HepG2 (cell line): Measurements from ENCODE around the gene APOM. TPM values are rescaled to one million over a fixed set of nuclear protein-coding genes. Genes with fewer than 3 reads are reported as not detected.

Source experiments
- DPF2 ChIP-seq: sonication (generic); formaldehyde crosslinking; IDR thresholded peaks from 2 replicates; pipeline ENCODE4 v1.4.0; 2020; ENCODE audit warnings: mild to moderate bottlenecking, low read depth, missing genetic modification reagents, borderline replicate concordance
- HNRNPUL1 ChIP-seq: fragments of 200-400 bp; formaldehyde crosslinking; IDR thresholded peaks from 2 replicates; pipeline ENCODE4 v1.6.1; 2017; ENCODE audit warnings: low read depth, mild to moderate bottlenecking, low read length, moderate library complexity
- NCOR1 ChIP-seq: fragments of 200-600 bp; sonication (generic); IDR thresholded peaks from 2 replicates; pipeline ENCODE4 v1.7.0; 2017; ENCODE audit warnings: antibody characterized with exemption, low read length, borderline replicate concordance
- NR1H2 ChIP-seq: sonication (generic); formaldehyde crosslinking; IDR thresholded peaks from 2 replicates; pipeline ENCODE4 v1.8.1; 2022; ENCODE audit warnings: low read depth, missing genetic modification reagents, borderline replicate concordance
- RBM22 ChIP-seq: fragments of 200-400 bp; formaldehyde crosslinking; optimal IDR thresholded peaks from 2 replicates; pipeline ENCODE3; 2017; ENCODE audit warnings: mild to moderate bottlenecking, low read length, moderate library complexity
- ZBTB3 ChIP-seq: sonication (generic); formaldehyde crosslinking; IDR thresholded peaks from 2 replicates; pipeline ENCODE4 v1.4.0; 2020; ENCODE audit warnings: low read depth, mild to moderate bottlenecking, moderate library complexity, missing genetic modification reagents, borderline replicate concordance
- ZNF33B ChIP-seq: sonication (generic); formaldehyde crosslinking; IDR thresholded peaks from 2 replicates; pipeline ENCODE4 v1.5.1; 2020; ENCODE audit warnings: mild to moderate bottlenecking, missing genetic modification reagents
- ZNF343 ChIP-seq: sonication (generic); formaldehyde crosslinking; IDR thresholded peaks from 2 replicates; pipeline ENCODE4 v1.4.0; 2020; ENCODE audit warnings: mild to moderate bottlenecking, missing genetic modification reagents
- ZNF382 ChIP-seq: sonication (generic); formaldehyde crosslinking; IDR thresholded peaks from 2 replicates; pipeline ENCODE4 v1.5.0; 2020; ENCODE audit warnings: missing genetic modification reagents, mild to moderate bottlenecking, borderline replicate concordance
- ZNF44 ChIP-seq: sonication (generic); formaldehyde crosslinking; IDR thresholded peaks from 2 replicates; pipeline ENCODE4 v1.5.1; 2020; ENCODE audit warnings: mild to moderate bottlenecking, missing genetic modification reagents
- ZNF501 ChIP-seq: sonication (generic); formaldehyde crosslinking; IDR thresholded peaks from 2 replicates; pipeline ENCODE4 v1.5.1; 2020; ENCODE audit warnings: mild to moderate bottlenecking, moderate library complexity, missing genetic modification reagents
- ZNF570 ChIP-seq: sonication (generic); formaldehyde crosslinking; IDR thresholded peaks from 2 replicates; pipeline ENCODE4 v1.4.0; 2020; ENCODE audit warnings: mild to moderate bottlenecking, missing genetic modification reagents, borderline replicate concordance
- ZNF782 ChIP-seq: sonication (generic); formaldehyde crosslinking; IDR thresholded peaks from 2 replicates; pipeline ENCODE4 v1.4.0; 2020; ENCODE audit warnings: missing genetic modification reagents, mild to moderate bottlenecking, borderline replicate concordance
- ZSCAN22 ChIP-seq: sonication (generic); formaldehyde crosslinking; IDR thresholded peaks from 2 replicates; pipeline ENCODE4 v1.4.0; 2020; ENCODE audit warnings: mild to moderate bottlenecking, missing genetic modification reagents
- ZSCAN9 ChIP-seq: IDR thresholded peaks from 2 replicates; pipeline ENCODE4 v1.6.1; 2016; ENCODE audit warnings: borderline replicate concordance
- polyA plus RNA-seq, 8 experiments: library from polyadenylated mRNA; depleted of rRNA in 3 of 8; stranded (reverse) in 7 of 8; unstranded in 1 of 8; fragments of >200 nt; fragmentation: Illumina TruSeq in 4 of 8; extraction: Trizol in 4 of 8; gene quantifications; 2 replicates each; pipeline versions ENCODE4 v1.2.1 to v1.2.3, GENCODE V29; 2011 to 2016; ENCODE audit warnings: low read depth in 4 of 8, missing spikeins in 1 of 8, mixed read lengths in 1 of 8; ENCODE audit not compliant: insufficient read depth in 1 of 8
- total RNA-seq, 5 experiments: library from RNA; depleted of rRNA; stranded (reverse); fragments of >200 nt; fragmentation: Illumina TruSeq; extraction: Trizol; gene quantifications; 2 replicates each; pipeline ENCODE4 v1.2.3, GENCODE V29; 2016; ENCODE audit warnings: low read depth in 1 of 5
- TF ChIP-seq, protein P1 (sequence below): sonication (generic); formaldehyde crosslinking; conservative IDR thresholded peaks from 2 replicates; pipeline ENCODE4 v1.8.0; 2022; ENCODE audit warnings: low read depth, missing genetic modification reagents
- TF ChIP-seq, protein P2 (sequence below): sonication (generic); formaldehyde crosslinking; IDR thresholded peaks from 2 replicates; pipeline ENCODE4 v1.4.0; 2020; ENCODE audit warnings: missing genetic modification reagents
- TF ChIP-seq, protein P3 (sequence below): sonication (generic); formaldehyde crosslinking; IDR thresholded peaks from 2 replicates; pipeline ENCODE4 v1.8.1; 2023; ENCODE audit warnings: missing genetic modification reagents, inconsistent platforms, borderline replicate concordance
- TF ChIP-seq, protein P4 (sequence below): sonication (generic); formaldehyde crosslinking; conservative IDR thresholded peaks from 2 replicates; pipeline ENCODE4 v1.4.0; 2020; ENCODE audit warnings: missing genetic modification reagents
- TF ChIP-seq, protein P5 (sequence below): sonication (generic); formaldehyde crosslinking; IDR thresholded peaks from 2 replicates; pipeline ENCODE4 v1.8.1; 2023; ENCODE audit warnings: mild to moderate bottlenecking, missing genetic modification reagents, borderline replicate concordance
- TF ChIP-seq, protein P6 (sequence below): sonication (generic); formaldehyde crosslinking; IDR thresholded peaks from 2 replicates; pipeline ENCODE4 v1.4.0; 2020; ENCODE audit warnings: missing genetic modification reagents; ENCODE audit errors: not compliant biosample characterization

Gene APOM
- total and polyA plus RNA-seq, 2 of the 13 experiments (the other 11 are each of a cell fraction or from before 2014, with no cell fraction given): 98.2 to 1,140 TPM

DNA sequence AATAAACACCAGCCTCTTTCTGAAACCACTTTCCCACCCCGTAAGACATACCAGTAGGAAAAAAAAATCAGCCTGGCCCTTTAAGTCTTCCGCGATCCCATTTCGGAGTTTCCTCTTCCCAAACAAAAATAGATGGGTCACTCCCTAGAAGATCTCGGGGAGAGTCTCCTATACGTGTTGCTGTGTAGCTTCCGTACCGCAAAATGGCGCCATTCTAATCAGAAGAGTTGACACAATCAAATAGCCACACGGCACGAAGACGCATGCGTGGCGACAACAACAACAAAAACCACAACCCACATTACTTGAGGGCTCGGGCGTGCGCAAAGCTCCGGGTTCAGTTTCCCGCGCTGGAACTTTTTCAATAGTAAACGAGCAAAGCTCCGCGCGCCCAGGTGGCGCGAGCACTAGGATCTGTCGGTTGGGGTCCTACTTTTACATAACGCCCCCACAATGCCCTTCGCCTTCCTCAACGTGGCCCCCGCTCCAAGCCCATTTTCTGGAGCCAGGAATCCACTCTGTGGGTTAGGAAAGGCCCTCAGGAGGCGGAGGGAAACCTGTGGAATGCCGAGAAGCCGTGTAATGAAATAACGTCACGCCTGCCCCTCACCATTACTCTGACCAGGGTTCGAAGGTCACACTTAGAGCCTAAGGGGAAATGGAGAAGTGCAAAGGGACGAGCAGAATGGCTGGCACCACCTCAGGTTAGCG, 9.3 kb downstream of the APOM start, which contains the start of gene GPANK1 (continued):
- TF ChIP-seq, protein P1, sequence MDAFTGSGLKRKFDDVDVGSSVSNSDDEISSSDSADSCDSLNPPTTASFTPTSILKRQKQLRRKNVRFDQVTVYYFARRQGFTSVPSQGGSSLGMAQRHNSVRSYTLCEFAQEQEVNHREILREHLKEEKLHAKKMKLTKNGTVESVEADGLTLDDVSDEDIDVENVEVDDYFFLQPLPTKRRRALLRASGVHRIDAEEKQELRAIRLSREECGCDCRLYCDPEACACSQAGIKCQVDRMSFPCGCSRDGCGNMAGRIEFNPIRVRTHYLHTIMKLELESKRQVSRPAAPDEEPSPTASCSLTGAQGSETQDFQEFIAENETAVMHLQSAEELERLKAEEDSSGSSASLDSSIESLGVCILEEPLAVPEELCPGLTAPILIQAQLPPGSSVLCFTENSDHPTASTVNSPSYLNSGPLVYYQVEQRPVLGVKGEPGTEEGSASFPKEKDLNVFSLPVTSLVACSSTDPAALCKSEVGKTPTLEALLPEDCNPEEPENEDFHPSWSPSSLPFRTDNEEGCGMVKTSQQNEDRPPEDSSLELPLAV: no peak
- TF ChIP-seq ZNF501 (CRISPR knock-in tag): 0 out of 2 replicates have a peak, but pooled peaks have one; percentile 18
- TF ChIP-seq, protein P2, sequence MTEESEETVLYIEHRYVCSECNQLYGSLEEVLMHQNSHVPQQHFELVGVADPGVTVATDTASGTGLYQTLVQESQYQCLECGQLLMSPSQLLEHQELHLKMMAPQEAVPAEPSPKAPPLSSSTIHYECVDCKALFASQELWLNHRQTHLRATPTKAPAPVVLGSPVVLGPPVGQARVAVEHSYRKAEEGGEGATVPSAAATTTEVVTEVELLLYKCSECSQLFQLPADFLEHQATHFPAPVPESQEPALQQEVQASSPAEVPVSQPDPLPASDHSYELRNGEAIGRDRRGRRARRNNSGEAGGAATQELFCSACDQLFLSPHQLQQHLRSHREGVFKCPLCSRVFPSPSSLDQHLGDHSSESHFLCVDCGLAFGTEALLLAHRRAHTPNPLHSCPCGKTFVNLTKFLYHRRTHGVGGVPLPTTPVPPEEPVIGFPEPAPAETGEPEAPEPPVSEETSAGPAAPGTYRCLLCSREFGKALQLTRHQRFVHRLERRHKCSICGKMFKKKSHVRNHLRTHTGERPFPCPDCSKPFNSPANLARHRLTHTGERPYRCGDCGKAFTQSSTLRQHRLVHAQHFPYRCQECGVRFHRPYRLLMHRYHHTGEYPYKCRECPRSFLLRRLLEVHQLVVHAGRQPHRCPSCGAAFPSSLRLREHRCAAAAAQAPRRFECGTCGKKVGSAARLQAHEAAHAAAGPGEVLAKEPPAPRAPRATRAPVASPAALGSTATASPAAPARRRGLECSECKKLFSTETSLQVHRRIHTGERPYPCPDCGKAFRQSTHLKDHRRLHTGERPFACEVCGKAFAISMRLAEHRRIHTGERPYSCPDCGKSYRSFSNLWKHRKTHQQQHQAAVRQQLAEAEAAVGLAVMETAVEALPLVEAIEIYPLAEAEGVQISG (CRISPR knock-in tag): no peak; the same call in none of the 2 replicates
- TF ChIP-seq ZNF382 (CRISPR knock-in tag): no peak
- peak; percentile 58; the same call in 1 of the 2 replicates for TF ChIP-seq NCOR1
- no peak; the same call in 1 of the 2 replicates for TF ChIP-seq ZSCAN9 (CRISPR knock-in tag)
- no peak for TF ChIP-seq HNRNPUL1
- no peak for TF ChIP-seq DPF2 (CRISPR knock-in tag)
- TF ChIP-seq, protein P3, sequence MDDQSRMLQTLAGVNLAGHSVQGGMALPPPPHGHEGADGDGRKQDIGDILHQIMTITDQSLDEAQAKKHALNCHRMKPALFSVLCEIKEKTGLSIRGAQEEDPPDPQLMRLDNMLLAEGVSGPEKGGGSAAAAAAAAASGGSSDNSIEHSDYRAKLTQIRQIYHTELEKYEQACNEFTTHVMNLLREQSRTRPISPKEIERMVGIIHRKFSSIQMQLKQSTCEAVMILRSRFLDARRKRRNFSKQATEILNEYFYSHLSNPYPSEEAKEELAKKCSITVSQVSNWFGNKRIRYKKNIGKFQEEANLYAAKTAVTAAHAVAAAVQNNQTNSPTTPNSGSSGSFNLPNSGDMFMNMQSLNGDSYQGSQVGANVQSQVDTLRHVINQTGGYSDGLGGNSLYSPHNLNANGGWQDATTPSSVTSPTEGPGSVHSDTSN: no peak
- no peak for TF ChIP-seq ZNF570 (CRISPR knock-in tag)
- TF ChIP-seq RBM22: peak; percentile 37
- TF ChIP-seq NR1H2 (CRISPR knock-in tag): no peak
- no peak for TF ChIP-seq ZNF343 (CRISPR knock-in tag)
- TF ChIP-seq ZNF44: peak; percentile 46; the same call in 1 of the 2 replicates
- TF ChIP-seq, protein P4, sequence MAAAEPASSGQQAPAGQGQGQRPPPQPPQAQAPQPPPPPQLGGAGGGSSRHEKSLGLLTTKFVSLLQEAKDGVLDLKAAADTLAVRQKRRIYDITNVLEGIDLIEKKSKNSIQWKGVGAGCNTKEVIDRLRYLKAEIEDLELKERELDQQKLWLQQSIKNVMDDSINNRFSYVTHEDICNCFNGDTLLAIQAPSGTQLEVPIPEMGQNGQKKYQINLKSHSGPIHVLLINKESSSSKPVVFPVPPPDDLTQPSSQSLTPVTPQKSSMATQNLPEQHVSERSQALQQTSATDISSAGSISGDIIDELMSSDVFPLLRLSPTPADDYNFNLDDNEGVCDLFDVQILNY (CRISPR knock-in tag): peak; percentile 89; the same call in 1 of the 2 replicates
- no peak for TF ChIP-seq ZNF33B (CRISPR knock-in tag)
- TF ChIP-seq, protein P5, sequence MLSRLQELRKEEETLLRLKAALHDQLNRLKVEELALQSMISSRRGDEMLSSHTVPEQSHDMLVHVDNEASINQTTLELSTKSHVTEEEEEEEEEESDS (CRISPR knock-in tag): 0 out of 2 replicates have a peak, but pooled peaks have one; percentile 23
- TF ChIP-seq ZSCAN22 (CRISPR knock-in tag): no peak
- TF ChIP-seq, protein P6, sequence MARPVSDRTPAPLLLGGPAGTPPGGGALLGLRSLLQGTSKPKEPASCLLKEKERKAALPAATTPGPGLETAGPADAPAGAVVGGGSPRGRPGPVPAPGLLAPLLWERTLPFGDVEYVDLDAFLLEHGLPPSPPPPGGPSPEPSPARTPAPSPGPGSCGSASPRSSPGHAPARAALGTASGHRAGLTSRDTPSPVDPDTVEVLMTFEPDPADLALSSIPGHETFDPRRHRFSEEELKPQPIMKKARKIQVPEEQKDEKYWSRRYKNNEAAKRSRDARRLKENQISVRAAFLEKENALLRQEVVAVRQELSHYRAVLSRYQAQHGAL (CRISPR knock-in tag): no peak
- no peak for TF ChIP-seq ZBTB3 (CRISPR knock-in tag)
- TF ChIP-seq ZNF782 (CRISPR knock-in tag): no peak
